ENCODE results near the gene ACOX1. TPM values are rescaled to one million over a fixed set of nuclear protein-coding genes. Genes with fewer than 3 reads are reported as not detected.

ACOX1 gene
- total RNA-seq, 1 donor: 79.9 TPM

GRCh38 chr17:76008630-76009425 lies 29.9 kb upstream of the ACOX1 start:
- DNase-seq (ENCODE audit: low read depth): no peak
- H3K4me3 ChIP-seq (ENCODE audit: low read depth, low read length): no peak overlapping the region
- TF ChIP-seq, protein P1, sequence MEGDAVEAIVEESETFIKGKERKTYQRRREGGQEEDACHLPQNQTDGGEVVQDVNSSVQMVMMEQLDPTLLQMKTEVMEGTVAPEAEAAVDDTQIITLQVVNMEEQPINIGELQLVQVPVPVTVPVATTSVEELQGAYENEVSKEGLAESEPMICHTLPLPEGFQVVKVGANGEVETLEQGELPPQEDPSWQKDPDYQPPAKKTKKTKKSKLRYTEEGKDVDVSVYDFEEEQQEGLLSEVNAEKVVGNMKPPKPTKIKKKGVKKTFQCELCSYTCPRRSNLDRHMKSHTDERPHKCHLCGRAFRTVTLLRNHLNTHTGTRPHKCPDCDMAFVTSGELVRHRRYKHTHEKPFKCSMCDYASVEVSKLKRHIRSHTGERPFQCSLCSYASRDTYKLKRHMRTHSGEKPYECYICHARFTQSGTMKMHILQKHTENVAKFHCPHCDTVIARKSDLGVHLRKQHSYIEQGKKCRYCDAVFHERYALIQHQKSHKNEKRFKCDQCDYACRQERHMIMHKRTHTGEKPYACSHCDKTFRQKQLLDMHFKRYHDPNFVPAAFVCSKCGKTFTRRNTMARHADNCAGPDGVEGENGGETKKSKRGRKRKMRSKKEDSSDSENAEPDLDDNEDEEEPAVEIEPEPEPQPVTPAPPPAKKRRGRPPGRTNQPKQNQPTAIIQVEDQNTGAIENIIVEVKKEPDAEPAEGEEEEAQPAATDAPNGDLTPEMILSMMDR (IDR thresholded peaks at IDR 0.05; ENCODE audit: insufficient read depth, low read depth, low read length): no peak

DNA sequence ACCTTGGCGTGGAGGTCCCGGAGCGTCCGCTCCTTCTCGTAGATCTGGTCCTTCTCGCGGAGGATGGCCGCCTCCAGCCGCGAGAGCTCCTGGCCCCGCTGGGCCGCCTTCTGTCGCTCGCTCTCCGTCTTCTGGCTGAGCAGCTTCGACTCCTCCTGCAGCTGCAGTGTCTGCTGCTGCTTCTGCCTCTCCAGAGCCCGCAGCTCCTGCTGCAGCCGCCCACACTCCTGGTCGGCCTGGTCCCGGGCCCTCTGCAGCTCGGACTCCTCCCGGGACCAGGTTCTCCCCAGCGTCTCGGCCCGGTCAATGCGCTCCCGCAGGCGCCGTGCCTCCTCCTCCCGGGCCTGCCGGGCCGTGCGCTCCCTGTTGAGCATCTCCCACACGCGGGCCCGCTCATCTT lies 29.2 kb upstream of the ACOX1 start:
- TF ChIP-seq, protein P1 (IDR thresholded peaks at IDR 0.05; ENCODE audit: insufficient read depth, low read depth, low read length): no peak
- H3K4me3 ChIP-seq (ENCODE audit: low read depth, low read length): no peak overlapping the region
- DNase-seq (ENCODE audit: low read depth): no peak

- H3K4me3 ChIP-seq (ENCODE audit: low read depth, low read length): no peak overlapping the region
- TF ChIP-seq, protein P1 (IDR thresholded peaks at IDR 0.05; ENCODE audit: insufficient read depth, low read depth, low read length): no peak
- no peak for DNase-seq (ENCODE audit: low read depth)
Measured at GRCh38 chr17:76007850-76008165, 28.8 kb upstream of the ACOX1 start.

- no peak for DNase-seq (ENCODE audit: low read depth)
- H3K4me3 ChIP-seq (ENCODE audit: low read depth, low read length): no peak overlapping the region
- TF ChIP-seq, protein P1 (IDR thresholded peaks at IDR 0.05; ENCODE audit: insufficient read depth, low read depth, low read length): no peak
Measured at GRCh38 chr17:76007131-76007849, 28.3 kb upstream of the ACOX1 start.

DNA sequence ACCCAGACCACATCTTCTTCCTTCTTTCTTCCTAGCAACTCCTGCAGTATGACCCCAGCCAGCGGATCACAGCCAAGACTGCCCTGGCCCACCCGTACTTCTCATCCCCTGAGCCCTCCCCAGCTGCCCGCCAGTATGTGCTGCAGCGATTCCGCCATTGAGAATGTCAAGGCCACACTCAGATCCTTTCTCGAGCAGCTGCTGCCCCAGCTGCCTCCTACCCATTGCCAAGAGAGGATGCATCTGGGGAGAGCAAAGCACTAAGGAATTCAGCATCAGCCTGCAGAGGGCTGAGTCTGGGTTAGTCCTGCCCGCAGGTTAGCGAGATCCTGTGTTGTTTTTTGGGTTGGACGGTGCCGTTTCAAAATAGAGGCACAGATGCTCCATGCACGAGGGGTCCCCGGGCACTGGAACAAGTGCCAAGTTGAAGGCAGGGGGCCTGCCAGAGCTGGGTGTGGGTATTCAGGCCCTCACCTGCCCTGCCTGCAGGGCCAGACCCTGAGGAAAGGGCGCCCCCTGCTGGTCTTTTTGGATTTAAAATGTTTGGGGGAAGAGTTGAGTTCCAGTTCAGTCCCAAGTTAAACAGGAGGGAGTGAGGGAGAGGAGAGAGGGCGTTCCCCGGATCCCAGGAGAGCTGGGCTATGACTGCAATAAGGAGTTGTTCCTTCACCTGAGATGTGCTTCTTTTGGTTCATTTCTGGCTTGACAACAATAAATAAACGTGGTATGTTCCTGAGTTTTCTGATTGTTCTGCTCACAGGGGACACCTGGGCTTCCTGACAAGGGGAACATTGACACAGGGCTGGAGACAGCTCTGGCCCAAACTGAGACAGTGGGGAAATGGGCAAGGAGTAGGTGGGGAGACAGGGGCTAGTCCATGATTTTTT lies 26.5 kb upstream of the ACOX1 start:
- DNase-seq (ENCODE audit: low read depth): peak; percentile 72
- no peak overlapping the region for H3K4me3 ChIP-seq (ENCODE audit: low read depth, low read length)
- TF ChIP-seq, protein P1 (IDR thresholded peaks at IDR 0.05; ENCODE audit: insufficient read depth, low read depth, low read length): peak; percentile 64

DNA sequence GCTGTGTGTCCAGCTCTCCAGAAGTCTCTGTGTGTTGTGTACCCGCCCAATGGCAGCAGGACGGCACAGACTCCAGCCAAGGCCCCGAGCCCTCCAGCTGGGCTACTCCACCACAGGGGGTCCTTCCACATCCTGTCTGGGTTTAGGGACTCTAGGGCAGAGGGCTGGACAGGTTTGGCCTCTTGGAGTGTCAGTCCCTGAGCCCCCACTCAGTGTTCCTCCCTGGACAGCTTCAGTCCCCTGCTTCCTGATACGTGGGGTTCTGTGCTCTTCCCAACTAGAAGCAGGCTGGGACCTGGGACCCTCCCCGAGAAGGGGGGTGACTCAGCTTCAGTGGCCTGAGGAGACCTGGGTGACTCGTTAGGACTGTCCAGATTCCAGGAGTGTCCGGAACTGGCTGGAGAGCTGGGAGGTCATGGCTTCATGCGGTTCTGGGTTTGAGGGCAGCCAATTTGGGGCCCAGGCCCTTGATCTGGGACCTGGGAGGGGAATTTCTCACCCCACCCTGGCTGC lies 25.8 kb upstream of the ACOX1 start:
- TF ChIP-seq, protein P1 (IDR thresholded peaks at IDR 0.05; ENCODE audit: insufficient read depth, low read depth, low read length): no peak
- H3K4me3 ChIP-seq (ENCODE audit: low read depth, low read length): no peak overlapping the region
- no peak for DNase-seq (ENCODE audit: low read depth)

Measured in fibroblast of villous mesenchyme (primary cell).